Body of pancreas (tissue), 4 donors: ENCODE data around the gene MRPS25. TPM values are rescaled to one million over a fixed set of nuclear protein-coding genes. Genes with fewer than 3 reads are reported as not detected.
"Not testable (repeated sequence)": the region's sequence is repeated elsewhere in the genome, so short reads cannot be mapped to it uniquely, and the experiment has no call there.

Experiments used
- ATAC-seq: fragments of 150-250 bp; one replicate; pipeline ENCODE4 v1.9.1; 2016
- DNase-seq, 4 donors: peaks; one replicate each; pipeline ENCODE4 v3.0.0-alpha.2; 2019
- H3K27ac ChIP-seq, 4 donors: fragments of 200-600 bp; sonication (generic); 1 replicate in 3 of 4; 2 replicates in 1 of 4; pipeline versions ENCODE4 v1.5.1 to v1.6.1; 2016 to 2019; ENCODE audit warnings: mild to moderate bottlenecking in 1 of 4, mixed read lengths in 1 of 4, moderate library complexity in 1 of 4
- H3K27me3 ChIP-seq, 2 donors: fragments of 200-600 bp; sonication (generic); one replicate each; pipeline ENCODE4 v1.6.0; 2016; ENCODE audit warnings: mild to moderate bottlenecking in 1 of 2
- H3K36me3 ChIP-seq, 2 donors: fragments of 200-600 bp; sonication (generic); replicated peaks in 1 of 2; 2 replicates each; pipeline ENCODE4 v1.5.1; 2016; ENCODE audit warnings: low read depth in 2 of 2; ENCODE audit not compliant: insufficient read depth in 1 of 2
- H3K4me1 ChIP-seq: fragments of 200-600 bp; sonication (generic); one replicate; pipeline ENCODE4 v1.6.0; 2016
- H3K4me3 ChIP-seq, 2 donors: fragments of 200-600 bp; sonication (generic); 1 replicate in 1 of 2; 2 replicates in 1 of 2; pipeline ENCODE4 v1.5.1; 2016 to 2019
- H3K9me3 ChIP-seq, 3 donors: fragments of 200-600 bp; sonication (generic); 1 replicate in 2 of 3; 2 replicates in 1 of 3; pipeline ENCODE4 v1.5.1; 2016
- POLR2A ChIP-seq, 3 donors: fragments of 450-650 bp; IDR thresholded peaks; one replicate each; pipeline ENCODE4 v1.6.1; 2016; ENCODE audit warnings: antibody characterized with exemption in 3 of 3, mild to moderate bottlenecking in 2 of 3
- WGBS, 2 donors: methylation state at CpG; one replicate each; pipeline ENCODE4 v1.1.5; 2017; 5-methylcytosine and 5-hydroxymethylcytosine counted together
- intact Hi-C: fragments of 100-400 bp; cut with DNase I; formaldehyde crosslinking; loops from one replicate; pipeline ENCODE4 v1.15.1; 2023
- total RNA-seq, 2 donors: library from RNA; depleted of rRNA; stranded (reverse); fragments of >200 nt; gene quantifications; one replicate each; pipeline ENCODE4 v1.1.0, GENCODE V29; 2016
- TF ChIP-seq, protein P1 (sequence below), 7 experiments: fragments of 450-650 bp in 4 of 7; fragments of 200-600 bp in 3 of 7; sonication (generic) in 3 of 7; IDR thresholded peaks; one replicate each; pipeline ENCODE4 v1.5.1; 2016 to 2019; ENCODE audit warnings: antibody characterized with exemption in 7 of 7

Gene MRPS25
- total RNA-seq, 2 donors from 2014 or later = 17.1 to 24.7 TPM

DNA sequence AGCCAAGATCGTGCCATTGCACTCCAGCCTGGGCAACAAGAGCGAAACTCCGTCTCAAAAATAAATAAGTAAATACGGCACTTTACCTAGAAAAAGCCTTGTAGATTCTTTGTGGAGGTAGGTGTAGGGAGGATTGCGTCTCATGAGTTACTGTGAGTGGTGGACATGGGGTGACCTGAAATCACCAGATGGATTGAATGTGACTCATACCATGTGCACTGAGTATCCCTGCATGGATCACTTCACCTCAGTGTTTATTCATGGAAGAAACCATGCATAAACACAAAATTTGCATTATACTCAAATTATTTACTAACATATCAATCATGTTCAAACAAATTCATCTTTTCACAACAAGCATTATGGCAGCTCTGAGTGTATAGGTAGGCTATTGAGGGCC, 55.9 kb downstream of the MRPS25 start:
- H3K36me3 ChIP-seq = peaks cover 0 to 12% of the 10 kb centered on the region in 2 donors

DNA sequence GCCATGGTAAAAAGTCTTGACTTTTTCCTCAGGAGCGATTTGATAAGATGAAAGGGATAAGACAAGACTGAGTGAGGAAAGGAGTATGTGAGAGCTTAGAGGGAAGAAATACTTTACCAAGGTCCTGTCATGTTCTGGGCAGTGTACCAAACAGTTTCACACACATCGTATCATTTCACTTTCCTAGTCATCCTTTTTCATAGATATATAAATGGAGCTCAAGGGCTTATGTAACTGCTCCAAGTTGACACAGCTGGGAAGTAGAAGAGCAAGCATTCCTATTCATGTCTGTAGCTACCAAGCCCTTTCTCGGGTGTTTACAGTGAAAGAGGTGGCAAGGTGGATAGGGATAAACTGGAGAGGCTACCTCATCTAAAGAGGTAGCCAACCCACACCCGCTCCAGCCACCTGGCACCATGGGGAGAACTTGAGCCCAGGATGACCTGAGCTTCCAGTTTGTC, 57.4 kb downstream of the MRPS25 start:
- DNase-seq (no peak), ATAC-seq (no peak)
- intact Hi-C loops = no loop called here
- Histone ChIP-seq H3K4me3 (no peak overlapping the region), H3K27me3 (no peaks in the 10 kb centered on the region), H3K27ac (no peak overlapping the region), H3K4me1 (no peaks in the 10 kb centered on the region), H3K36me3 (peaks cover 0 to 4% of the 10 kb centered on the region in 2 donors), H3K9me3 (no peaks in the 10 kb centered on the region)
- TF ChIP-seq, protein P1, sequence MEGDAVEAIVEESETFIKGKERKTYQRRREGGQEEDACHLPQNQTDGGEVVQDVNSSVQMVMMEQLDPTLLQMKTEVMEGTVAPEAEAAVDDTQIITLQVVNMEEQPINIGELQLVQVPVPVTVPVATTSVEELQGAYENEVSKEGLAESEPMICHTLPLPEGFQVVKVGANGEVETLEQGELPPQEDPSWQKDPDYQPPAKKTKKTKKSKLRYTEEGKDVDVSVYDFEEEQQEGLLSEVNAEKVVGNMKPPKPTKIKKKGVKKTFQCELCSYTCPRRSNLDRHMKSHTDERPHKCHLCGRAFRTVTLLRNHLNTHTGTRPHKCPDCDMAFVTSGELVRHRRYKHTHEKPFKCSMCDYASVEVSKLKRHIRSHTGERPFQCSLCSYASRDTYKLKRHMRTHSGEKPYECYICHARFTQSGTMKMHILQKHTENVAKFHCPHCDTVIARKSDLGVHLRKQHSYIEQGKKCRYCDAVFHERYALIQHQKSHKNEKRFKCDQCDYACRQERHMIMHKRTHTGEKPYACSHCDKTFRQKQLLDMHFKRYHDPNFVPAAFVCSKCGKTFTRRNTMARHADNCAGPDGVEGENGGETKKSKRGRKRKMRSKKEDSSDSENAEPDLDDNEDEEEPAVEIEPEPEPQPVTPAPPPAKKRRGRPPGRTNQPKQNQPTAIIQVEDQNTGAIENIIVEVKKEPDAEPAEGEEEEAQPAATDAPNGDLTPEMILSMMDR (IDR thresholded peaks at IDR 0.05) = no peak
- TF ChIP-seq POLR2A (IDR thresholded peaks at IDR 0.05) = no peak
- WGBS, 2 donors = 69 to 70% methylated on average over 4 of the region's 4 CpGs

More for the DNA sequence above, 55.9 kb downstream of the MRPS25 start:
- TF ChIP-seq, protein P1 (IDR thresholded peaks at IDR 0.05) = no peak
- TF ChIP-seq POLR2A (IDR thresholded peaks at IDR 0.05) = no peak
- Histone ChIP-seq H3K4me1 (no peaks in the 10 kb centered on the region), H3K27ac (no peak overlapping the region), H3K27me3 (no peaks in the 10 kb centered on the region), H3K4me3 (no peak overlapping the region), H3K9me3 (no peaks in the 10 kb centered on the region)
- DNase-seq (no peak), ATAC-seq (no peak)
- 96% methylated on average over 5 of the region's 5 CpGs for WGBS, 2 donors
- intact Hi-C loops = no loop called here

DNA sequence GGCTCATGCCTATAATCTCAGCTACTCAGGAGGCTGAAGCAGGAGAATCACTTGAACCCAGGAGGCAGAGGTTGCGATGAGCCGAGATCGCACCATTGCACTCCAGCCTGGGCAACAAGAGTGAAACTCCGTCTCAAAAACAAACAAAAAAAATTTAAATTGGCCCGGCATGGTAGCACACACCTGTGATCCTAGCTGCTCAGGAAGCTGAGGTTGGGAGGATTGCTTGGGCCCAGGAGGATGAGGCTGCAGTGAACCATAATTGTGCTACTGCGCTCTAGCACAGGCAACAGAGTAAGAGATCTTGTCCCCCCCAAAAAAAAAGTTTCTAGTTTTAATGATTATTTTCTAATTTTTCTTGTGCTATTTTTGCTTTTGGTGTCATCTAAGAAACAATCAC, 65.9 kb downstream of the MRPS25 start:
- H3K36me3 ChIP-seq, ATAC-seq, H3K9me3 ChIP-seq, intact Hi-C loops, DNase-seq, H3K27ac ChIP-seq, H3K4me1 ChIP-seq, H3K4me3 ChIP-seq, H3K27me3 ChIP-seq: not testable (repeated sequence)
- WGBS, 2 donors = 88 to 89% methylated on average over 6 of the region's 6 CpGs

Other genes with a start within 250 kb of the MRPS25 start
- gene FGD5, start 246.4 kb downstream of the MRPS25 start, total RNA-seq = 1 to 10 TPM; 4.9 to 7.8 TPM
- gene NR2C2, start 117.7 kb downstream of the MRPS25 start, total RNA-seq = 10 to 100 TPM; 16.9 to 22.1 TPM
- 1 to 10 TPM; 9.1 to 9.2 TPM for gene RBSN, start 33.8 kb upstream of the MRPS25 start, total RNA-seq
- 10 to 100 TPM; 38.1 to 40.5 TPM for gene CAPN7, start 140.9 kb upstream of the MRPS25 start, total RNA-seq